ENCODE results near the gene EPHA7.

Gene EPHA7

GRCh38 chr6:93238632-93239031, 180.7 kb downstream of the EPHA7 start:
- DNase-seq = no peak

- DNase-seq = peak; percentile 15
Measured at GRCh38 chr6:93235775-93236174, 183.6 kb downstream of the EPHA7 start.

DNA sequence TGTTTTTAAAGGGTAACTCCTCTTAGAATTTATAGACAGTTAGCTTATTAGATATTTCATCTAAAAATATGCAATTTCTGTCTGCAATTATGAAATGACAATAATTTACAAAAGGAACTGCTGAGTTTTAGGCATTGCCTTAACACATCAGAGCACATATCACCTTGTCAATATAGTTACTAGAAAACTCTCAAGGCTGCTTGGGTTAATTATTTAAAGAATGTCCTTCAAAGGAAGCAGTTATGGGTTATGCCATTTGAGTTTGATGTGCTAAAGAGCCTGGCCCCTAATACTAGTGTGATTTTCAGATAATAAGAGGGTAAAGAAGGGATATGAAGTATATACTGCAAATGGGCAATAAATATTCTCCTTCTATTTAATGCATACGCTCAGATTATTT, 192.5 kb downstream of the EPHA7 start:
- no peak for DNase-seq

DNA sequence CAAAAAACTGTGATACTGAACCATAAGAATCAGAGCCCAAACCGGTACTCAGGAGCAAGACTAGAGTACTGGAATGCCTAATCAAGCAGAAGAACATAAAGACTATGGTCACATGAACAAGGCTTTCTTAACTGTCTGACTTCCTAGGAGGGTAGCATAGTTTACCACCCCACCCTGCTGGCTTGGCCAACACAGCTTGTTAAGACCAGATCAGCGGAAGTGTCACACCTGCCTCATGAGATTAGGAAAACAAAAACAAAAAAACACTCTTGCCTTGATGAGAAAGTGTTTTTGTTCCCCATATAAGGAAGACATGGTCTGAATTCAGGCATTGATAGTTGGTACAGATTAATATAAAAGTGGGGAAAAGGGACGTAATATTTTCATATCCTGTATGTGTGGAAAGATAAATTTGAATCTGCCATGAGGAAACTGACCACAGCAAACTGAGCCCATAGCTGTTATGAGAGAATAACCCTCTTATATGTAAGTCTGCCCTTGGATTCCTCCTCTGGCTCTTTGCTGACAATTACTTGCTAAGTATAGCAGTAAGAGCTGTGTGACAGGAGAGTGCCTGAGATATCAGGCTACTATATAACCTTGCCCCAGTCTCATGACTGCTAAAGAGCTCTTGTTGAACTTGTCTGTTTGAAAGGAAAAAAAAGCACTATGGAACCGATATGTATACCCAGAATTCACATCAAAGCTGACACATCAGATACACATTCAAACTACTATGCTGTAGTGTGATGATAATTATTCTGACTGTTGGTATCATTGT, 197.1 kb downstream of the EPHA7 start:
- DNase-seq = no peak

GRCh38 chr6:93219447-93219846, 199.9 kb downstream of the EPHA7 start:
- DNase-seq = no peak

GRCh38 chr6:93218096-93218495, 201.3 kb downstream of the EPHA7 start:
- DNase-seq = no peak

DNA sequence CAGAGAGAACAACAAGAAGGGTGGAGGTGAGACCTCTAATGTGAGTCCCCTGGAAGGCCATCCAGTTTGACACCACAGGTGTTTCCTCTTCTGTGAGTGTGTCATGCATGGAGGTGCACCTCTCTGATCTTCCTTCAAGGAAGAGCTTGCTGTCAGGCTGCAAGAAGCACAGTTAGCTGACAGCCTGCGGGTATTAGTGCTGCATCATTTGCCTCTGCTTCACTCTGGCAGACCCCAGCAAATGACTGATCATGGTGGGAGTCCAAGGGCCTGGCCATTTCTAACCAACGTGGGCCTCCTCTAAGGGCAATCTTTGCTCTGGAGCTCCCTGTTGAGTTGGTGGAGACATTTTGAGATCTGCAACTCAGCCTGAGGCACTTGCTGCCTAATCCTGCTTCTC, 206.3 kb downstream of the EPHA7 start:
- no peak for DNase-seq

GRCh38 chr6:93210908-93211307, 208.5 kb downstream of the EPHA7 start:
- DNase-seq = no peak

- DNase-seq = no peak
Measured at GRCh38 chr6:93209358-93209757, 210.0 kb downstream of the EPHA7 start.

DNA sequence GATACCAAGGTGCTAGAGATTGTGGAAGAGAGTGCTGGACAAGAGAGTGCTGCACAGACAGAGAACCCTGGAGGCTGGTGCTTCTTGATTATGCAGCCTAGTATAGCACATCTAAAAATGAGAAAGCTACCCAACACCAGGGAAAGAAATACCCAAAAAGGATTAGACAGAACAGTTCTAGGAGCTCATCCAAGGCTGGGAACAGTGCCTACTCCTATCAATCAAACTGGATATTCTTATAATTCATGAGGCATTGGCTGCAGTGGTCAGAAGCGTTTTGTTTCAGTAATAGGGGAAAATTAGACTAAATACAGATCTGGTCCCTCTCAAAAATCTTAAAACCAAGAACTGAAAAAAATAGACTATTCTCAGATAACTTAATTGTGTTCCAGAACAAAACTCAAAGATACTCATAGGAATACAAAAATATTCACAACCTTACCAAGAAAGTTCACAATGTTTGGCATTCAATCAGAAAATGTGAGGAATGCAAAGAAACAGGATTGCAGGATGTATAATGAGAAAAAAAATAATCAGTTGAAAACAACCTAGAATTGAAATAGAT, 222.9 kb downstream of the EPHA7 start:
- no peak for DNase-seq

DNA sequence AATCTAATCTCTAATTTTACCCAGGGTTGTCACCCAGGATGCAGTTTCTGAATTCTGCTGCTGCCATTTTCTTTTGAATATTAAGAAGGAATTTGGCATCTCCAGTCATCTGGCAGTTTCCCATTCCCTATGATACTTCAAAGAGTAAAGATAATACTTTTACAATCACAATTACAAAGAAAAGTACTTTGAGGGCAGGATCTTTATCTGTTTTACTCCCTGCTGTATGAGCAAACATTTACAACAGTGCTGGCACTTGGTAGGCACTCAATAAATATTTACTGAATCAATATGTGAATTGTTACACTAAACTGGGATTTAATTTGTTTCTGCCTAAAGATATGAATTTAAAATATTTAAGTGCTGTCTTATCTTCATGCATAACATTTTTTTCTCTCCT, 224.9 kb downstream of the EPHA7 start:
- DNase-seq = no peak

DNA sequence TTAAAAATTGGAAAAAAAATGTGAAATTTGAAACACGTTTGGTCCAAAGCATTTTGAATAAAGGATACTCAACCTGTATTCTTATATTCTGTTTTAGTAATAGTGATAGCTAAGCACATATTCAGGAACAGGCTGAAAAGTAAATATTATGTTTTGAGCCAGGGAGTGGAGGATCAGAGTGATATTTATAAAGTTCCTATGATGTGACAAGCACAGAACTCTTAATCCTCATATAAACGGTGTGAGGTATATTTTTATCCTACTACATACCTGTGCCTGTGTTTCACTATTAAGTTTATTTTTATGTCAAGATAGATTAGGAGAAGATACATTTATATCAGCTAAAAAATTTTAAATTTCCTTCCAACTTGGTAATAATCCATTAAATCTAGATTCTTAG, 225.5 kb downstream of the EPHA7 start:
- no peak for DNase-seq
